Hepatic stellate cell (primary cell): ENCODE measurements around the gene CDH19.

Experiments used
- DNase-seq: peaks from one replicate; pipeline ENCODE4 v3.0.0; 2011; ENCODE audit warnings: low spot score

Gene CDH19, protein sequence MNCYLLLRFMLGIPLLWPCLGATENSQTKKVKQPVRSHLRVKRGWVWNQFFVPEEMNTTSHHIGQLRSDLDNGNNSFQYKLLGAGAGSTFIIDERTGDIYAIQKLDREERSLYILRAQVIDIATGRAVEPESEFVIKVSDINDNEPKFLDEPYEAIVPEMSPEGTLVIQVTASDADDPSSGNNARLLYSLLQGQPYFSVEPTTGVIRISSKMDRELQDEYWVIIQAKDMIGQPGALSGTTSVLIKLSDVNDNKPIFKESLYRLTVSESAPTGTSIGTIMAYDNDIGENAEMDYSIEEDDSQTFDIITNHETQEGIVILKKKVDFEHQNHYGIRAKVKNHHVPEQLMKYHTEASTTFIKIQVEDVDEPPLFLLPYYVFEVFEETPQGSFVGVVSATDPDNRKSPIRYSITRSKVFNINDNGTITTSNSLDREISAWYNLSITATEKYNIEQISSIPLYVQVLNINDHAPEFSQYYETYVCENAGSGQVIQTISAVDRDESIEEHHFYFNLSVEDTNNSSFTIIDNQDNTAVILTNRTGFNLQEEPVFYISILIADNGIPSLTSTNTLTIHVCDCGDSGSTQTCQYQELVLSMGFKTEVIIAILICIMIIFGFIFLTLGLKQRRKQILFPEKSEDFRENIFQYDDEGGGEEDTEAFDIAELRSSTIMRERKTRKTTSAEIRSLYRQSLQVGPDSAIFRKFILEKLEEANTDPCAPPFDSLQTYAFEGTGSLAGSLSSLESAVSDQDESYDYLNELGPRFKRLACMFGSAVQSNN

GRCh38 chr18:66603941-66604627 is at the start of gene CDH19:
TSS of gene CDH19 (minus strand) at chr18:66604090. CDS start at chr18:66572204, 31,886 bp downstream.
- no peak for DNase-seq

DNA sequence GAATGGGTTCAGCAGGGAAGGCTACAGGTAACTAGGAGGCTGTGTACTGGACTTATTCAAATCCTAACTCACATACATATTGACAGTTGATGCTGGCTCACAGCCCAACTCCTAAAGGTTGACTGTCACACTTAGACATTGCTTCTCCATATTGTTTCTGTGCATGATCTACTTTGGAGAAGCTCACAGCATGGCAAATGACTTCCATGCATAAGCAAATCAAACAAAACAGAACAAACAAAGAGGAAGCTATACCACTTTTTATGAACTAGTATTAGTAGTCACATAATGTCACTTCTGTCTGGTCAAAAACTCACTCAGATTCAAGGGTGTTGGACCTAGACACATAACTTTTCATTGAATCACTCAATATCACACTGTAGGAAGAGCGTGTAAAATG is 43.8 kb upstream of the CDH19 start:
- DNase-seq, result no peak

DNA sequence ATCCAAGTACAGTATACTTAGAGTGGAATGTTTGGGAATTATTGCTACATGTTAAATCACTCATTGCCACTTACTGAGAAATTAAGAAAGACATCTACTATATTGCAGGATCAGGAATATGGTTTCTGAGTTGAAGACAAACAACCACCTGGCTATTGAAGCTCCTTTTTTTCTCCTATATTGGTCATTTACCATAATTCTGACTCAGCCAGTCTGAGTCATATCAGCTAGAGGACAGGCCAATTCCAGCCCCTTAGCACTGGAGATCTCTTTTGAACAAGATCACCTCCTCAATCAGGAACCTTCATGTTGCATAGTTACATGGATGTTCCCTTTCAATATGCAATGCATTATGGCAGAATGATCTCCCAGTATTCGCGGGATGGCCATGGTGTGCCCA is 42.7 kb upstream of the CDH19 start:
- DNase-seq, result no peak

- DNase-seq, result no peak
These were observed 42.1 kb upstream of the CDH19 start for GRCh38 chr18:66645983-66646382.

GRCh38 chr18:66641056-66641455 is 37.2 kb upstream of the CDH19 start:
- no peak for DNase-seq

DNA sequence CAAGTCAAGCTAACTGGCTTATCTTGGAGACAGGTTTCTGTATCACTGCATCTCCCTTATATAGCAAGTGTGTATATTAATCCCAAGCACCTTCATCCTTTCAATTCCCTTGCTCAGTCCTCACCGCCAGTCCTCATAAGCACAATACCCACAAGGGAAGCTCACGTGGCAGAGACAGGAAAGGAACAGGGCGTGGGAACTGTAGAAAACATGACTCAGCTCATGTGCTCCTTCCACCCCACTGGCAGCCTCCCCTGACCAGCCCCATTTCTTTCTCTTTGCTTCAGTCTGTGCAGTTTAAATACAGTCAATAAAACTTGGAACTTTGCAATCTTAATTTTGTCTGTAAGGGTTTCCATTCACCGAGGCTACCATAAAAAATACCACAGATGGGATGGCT is 36.5 kb upstream of the CDH19 start:
- no peak for DNase-seq

GRCh38 chr18:66638856-66639629 is 35.2 kb upstream of the CDH19 start:
- DNase-seq, result no peak

- no peak for DNase-seq
These were observed 31.5 kb upstream of the CDH19 start for GRCh38 chr18:66635342-66635741.

GRCh38 chr18:66632756-66633155 is 28.9 kb upstream of the CDH19 start:
- DNase-seq, result no peak

DNA sequence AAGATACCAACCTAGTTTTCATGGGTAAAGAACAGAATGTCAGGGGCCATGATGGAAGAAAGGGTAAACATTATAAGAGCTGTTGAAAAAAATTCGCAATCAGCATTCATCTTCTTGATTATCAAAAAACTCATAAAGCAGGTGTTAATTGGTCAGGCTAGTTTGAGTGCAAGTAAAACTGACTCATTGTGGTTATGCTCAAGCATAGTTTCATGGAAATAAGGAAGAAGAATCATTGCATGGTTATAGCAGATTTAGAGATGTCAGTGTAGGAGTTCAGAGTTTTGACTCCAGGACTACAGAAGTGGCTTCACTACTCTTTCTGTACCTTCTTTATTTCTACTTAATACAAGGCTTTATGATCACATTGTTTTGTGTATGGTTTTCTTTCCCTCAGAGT is 26.9 kb upstream of the CDH19 start:
- no peak for DNase-seq

DNA sequence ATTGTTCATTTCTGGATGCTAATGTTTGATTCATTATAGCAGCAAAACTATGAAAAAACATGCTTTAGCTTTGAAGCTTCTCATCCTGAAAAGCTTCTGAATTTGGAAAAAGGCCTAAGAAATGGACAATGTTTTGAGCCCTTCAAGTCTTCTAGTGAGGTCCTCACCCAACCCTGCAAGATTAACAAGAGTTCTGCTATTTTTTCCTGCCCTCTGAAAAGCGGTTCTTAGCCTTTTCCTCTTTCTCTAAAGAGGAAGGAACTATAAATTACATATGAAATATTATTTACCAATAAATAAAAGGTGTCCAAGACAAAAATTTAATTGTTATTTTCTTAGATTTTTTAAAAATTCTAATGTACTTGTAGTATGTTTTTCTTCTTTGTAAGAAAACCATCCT is 19.9 kb upstream of the CDH19 start:
- no peak for DNase-seq

DNA sequence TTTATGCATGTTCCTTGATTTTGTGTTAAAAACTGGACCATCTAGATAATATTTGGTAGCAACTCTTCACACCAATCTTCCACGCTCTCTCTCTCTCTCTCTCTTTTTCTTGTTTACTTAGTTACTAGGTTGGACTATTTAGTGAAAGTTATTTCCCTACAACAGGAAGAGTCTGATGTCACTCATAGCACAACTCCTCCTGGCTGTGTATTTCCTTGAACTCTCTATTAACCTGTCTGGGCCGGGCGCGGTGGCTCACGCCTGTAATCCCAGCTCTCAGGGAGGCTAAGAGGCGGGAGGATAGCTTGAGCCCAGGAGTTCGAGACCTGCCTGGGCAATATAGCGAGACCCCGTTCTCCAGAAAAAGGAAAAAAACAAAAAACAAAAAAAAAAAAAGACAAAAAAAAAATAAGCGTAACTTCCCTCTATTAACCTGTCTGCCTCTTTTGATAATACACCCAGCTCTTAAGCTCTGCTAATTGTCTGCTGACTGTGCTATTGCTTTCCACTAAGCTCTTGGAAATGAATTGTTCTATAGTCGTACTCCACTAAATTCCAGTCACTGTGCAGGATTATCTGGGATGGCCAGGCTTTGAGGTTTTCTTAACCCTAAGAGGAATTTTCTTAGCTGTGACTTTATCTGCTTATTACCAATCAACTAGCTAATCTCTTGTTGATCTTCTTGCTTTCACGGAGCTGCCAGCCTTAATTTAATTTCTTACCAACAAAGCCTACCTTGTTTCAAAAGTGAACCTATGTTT is 18.1 kb upstream of the CDH19 start:
- DNase-seq, result no peak

DNA sequence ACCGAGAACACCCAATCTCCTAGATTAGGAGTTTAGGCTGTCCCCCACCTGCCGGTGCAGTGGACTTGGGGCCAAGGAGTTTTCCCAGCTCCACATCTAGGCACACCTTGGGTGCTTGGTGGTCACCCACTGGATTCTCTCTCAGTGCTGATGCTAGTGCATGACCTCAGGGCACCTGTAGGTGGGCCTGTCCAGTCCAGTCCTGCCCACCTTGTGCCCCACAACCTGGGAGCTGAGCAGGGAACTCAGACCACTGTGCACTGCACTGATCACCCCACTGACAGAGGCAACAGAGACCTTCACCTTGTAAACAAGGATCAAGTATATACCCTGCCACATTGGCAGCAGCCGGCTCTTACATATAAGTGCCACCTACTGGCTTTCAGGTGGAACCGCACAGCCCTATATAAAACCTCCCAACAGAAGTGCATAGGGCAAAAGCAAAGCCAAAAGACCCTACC is 12.7 kb upstream of the CDH19 start:
- no peak for DNase-seq

GRCh38 chr18:66615176-66615575 is 11.3 kb upstream of the CDH19 start:
- no peak for DNase-seq

- DNase-seq, result no peak
These were observed 3.7 kb upstream of the CDH19 start for GRCh38 chr18:66607632-66608031.

- DNase-seq, result no peak
These were observed 2.2 kb downstream of the CDH19 start for GRCh38 chr18:66601649-66602048.

- no peak for DNase-seq
These were observed 4.7 kb downstream of the CDH19 start for GRCh38 chr18:66599190-66599589.

DNA sequence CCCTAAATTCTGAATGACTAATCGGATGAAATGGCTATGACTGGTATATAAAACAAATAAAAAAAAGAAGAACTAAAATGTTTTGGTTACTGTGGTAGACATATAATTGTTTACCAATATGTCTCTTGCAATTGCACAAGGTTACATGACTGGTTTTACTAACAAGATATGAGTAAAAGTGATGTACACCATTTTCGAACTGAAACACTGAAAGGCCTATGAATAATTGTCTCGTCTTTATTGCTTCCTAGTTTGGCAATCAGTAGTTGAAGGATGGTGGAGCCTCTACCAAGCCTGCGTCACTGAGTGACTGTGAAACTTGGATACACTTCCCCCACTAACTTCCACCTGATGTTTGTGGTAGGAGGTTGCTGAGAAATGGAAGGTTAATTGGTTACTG is 16.5 kb downstream of the CDH19 start:
- DNase-seq, result no peak

GRCh38 chr18:66582211-66582610 is 21.7 kb downstream of the CDH19 start:
- DNase-seq, result no peak

DNA sequence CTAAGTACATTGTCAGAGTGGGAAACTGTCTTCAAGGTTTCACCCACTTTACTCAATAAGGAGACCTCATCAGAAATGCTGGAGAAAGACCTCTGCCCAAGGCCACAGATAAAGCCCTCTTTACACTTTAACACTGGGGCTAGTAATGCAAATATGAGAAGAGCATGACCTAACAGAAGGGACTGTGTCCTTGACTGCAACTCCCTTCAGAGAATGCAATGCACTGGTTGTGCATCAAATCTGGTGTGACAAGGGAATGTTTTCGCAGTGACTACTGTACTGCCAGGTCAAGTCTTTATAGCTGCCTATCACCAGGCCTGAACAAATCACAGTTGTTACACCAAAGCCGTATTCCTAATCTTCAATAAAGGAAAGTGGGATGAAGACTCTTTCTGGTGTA is 28.6 kb downstream of the CDH19 start:
- no peak for DNase-seq

- no peak for DNase-seq
These were observed 32.0 kb downstream of the CDH19 start for GRCh38 chr18:66571845-66572244.
